GM21576 (cell line): ENCODE results near the gene CTRL.

Experiments used
- ATAC-seq: cut with Tn5 transposase; IDR thresholded peaks from one replicate; pipeline ENCODE4 v1.9.1; 2021; ENCODE audit warnings: mild to moderate bottlenecking, moderate library complexity; ENCODE audit not compliant: unreplicated experiment

The CTRL gene

GRCh38 chr16:67963292-67963661 is 31.6 kb upstream of the CTRL start:
- no peak for ATAC-seq

- ATAC-seq = no peak
These were observed 30.5 kb upstream of the CTRL start for GRCh38 chr16:67962135-67962534.

GRCh38 chr16:67961551-67961957 is 29.9 kb upstream of the CTRL start:
- no peak for ATAC-seq

GRCh38 chr16:67959536-67960329 is 28.1 kb upstream of the CTRL start:
- ATAC-seq = no peak

- no peak for ATAC-seq
These were observed 26.0 kb upstream of the CTRL start for GRCh38 chr16:67957622-67958021.

GRCh38 chr16:67954421-67955196 is 22.9 kb upstream of the CTRL start:
- no peak for ATAC-seq

GRCh38 chr16:67953641-67954375 is 22.1 kb upstream of the CTRL start:
- no peak for ATAC-seq

GRCh38 chr16:67951485-67951884 is 19.8 kb upstream of the CTRL start:
- ATAC-seq = no peak

GRCh38 chr16:67950335-67950843 is 18.7 kb upstream of the CTRL start:
- no peak for ATAC-seq

- ATAC-seq = no peak
These were observed 18.0 kb upstream of the CTRL start for GRCh38 chr16:67949645-67950044.

- ATAC-seq = no peak
These were observed 16.4 kb upstream of the CTRL start for GRCh38 chr16:67948015-67948414.

GRCh38 chr16:67946966-67947558 is 15.4 kb upstream of the CTRL start:
- no peak for ATAC-seq

GRCh38 chr16:67946128-67946569 is 14.5 kb upstream of the CTRL start:
- ATAC-seq = no peak

GRCh38 chr16:67945392-67945933 is 13.8 kb upstream of the CTRL start:
- no peak for ATAC-seq

- ATAC-seq = no peak
These were observed 13.2 kb upstream of the CTRL start for GRCh38 chr16:67944690-67945391.

GRCh38 chr16:67943619-67944504 is 12.2 kb upstream of the CTRL start, which contains the start of gene LCAT:
LCAT (minus strand) TSS chr16:67944120; CDS start chr16:67944101, 19 bp downstream.
- no peak for ATAC-seq

GRCh38 chr16:67943256-67943618 is 11.6 kb upstream of the CTRL start:
- no peak for ATAC-seq

- no peak for ATAC-seq
These were observed 11.0 kb upstream of the CTRL start for GRCh38 chr16:67942510-67943255.
